GM12878 (cell line): ENCODE results near the gene CCDC78. TPM values are rescaled to one million over a fixed set of nuclear protein-coding genes. Genes with fewer than 3 reads are reported as not detected.

Source experiments
- ATAC-seq: fragments of 200-7000 bp; cut with Tn5 transposase; 3 replicates; pipeline ENCODE4 v1.9.1; 2020; ENCODE audit warnings: mild to moderate bottlenecking, moderate library complexity
- BruUV-seq: library from RNA; stranded (reverse); fragments of 400-500 nt; replicated peaks from 2 replicates; lab custom pipeline; 2021; lab: Mats Ljungman, UMichigan
- CTCF ChIA-PET: fragments of 300-600 bp; sonication (Branson Sonifier 250); formaldehyde crosslinking; extraction: SDS; loops from one replicate; lab custom pipeline; 2021; ENCODE audit warnings: inconsistent platforms; lab: Yijun Ruan, JAX
- POLR2A ChIA-PET: fragments of 350-600 bp; formaldehyde crosslinking; extraction: SDS; loops from one replicate; lab custom pipeline; 2021; ENCODE audit warnings: inconsistent platforms; lab: Charles Lee
- RAD21 ChIA-PET: fragments of 300-600 bp; sonication (Branson Sonifier 250); formaldehyde crosslinking; loops from one replicate; lab custom pipeline; 2023; ENCODE audit warnings: antibody characterized with exemption; ENCODE audit not compliant: unreplicated experiment; lab: Charles Lee
- SMC1A ChIA-PET: fragments of 300-600 bp; sonication (Branson Sonifier 250); formaldehyde crosslinking; loops from one replicate; lab custom pipeline; 2023; ENCODE audit not compliant: unreplicated experiment, uncharacterized antibody; lab: Charles Lee
- DNase-seq: peaks from one replicate; pipeline ENCODE4 v3.0.0-alpha.2; 2011; ENCODE audit warnings: low read depth, low spot score
- FAIRE-seq: peaks from 3 replicates; lab custom pipeline; 2011; peaks lifted over from hg19 to GRCh38; lab: Jason Lieb, UNC
- H2AFZ ChIP-seq: 2 replicates; pipeline ENCODE4 v1.6.0; 2011; ENCODE audit warnings: low read depth, low read length, control low read depth; ENCODE audit not compliant: control insufficient read depth
- H3K27ac ChIP-seq: 2 replicates; pipeline ENCODE4 v1.5.1; 2011; ENCODE audit warnings: control low read depth; ENCODE audit not compliant: control insufficient read depth, insufficient read depth
- H3K27me3 ChIP-seq, 2 experiments: replicated peaks in 1 of 2; 2 replicates each; pipeline versions ENCODE4 v1.6.0 to v1.6.1; 2011; ENCODE audit warnings: low read length in 1 of 2; ENCODE audit not compliant: control insufficient read depth in 2 of 2, insufficient read depth in 2 of 2
- H3K36me3 ChIP-seq, 2 experiments: 2 replicates each; pipeline ENCODE4 v1.5.1; 2011; ENCODE audit warnings: low read length in 1 of 2; ENCODE audit not compliant: control insufficient read depth in 2 of 2, insufficient read depth in 2 of 2
- H3K4me1 ChIP-seq: 2 replicates; pipeline ENCODE4 v1.6.1; 2011; ENCODE audit warnings: mild to moderate bottlenecking, low read length, moderate library complexity, mixed read lengths; ENCODE audit not compliant: control insufficient read depth, insufficient read depth
- H3K4me2 ChIP-seq: 2 replicates; pipeline ENCODE4 v1.6.0; 2011; ENCODE audit warnings: control low read depth; ENCODE audit not compliant: control insufficient read depth, insufficient read depth
- H3K4me3 ChIP-seq: fragments of 200-600 bp; sonication (generic); 2 replicates; pipeline ENCODE4 v1.5.1; 2016
- H3K79me2 ChIP-seq: 2 replicates; pipeline ENCODE4 v1.6.0; 2011; ENCODE audit warnings: low read length; ENCODE audit not compliant: control insufficient read depth, insufficient read depth
- H3K9ac ChIP-seq: 2 replicates; pipeline ENCODE4 v1.8.0; 2011; ENCODE audit warnings: low read length, control low read depth, mixed read lengths; ENCODE audit not compliant: control insufficient read depth, insufficient read depth
- H3K9me3 ChIP-seq: replicated peaks from 3 replicates; pipeline ENCODE4 v1.5.1; 2011; ENCODE audit warnings: mild to moderate bottlenecking, low read length; ENCODE audit not compliant: control insufficient read depth, insufficient read depth
- H4K20me1 ChIP-seq: 2 replicates; pipeline ENCODE4 v1.6.0; 2011; ENCODE audit not compliant: control insufficient read depth, insufficient read depth
- BACH1 ChIP-seq: fragments of 450-650 bp; IDR thresholded peaks from 2 replicates; pipeline ENCODE4 v1.6.1; 2017; ENCODE audit warnings: mild to moderate bottlenecking, borderline replicate concordance
- BHLHE40 ChIP-seq, 2 experiments: fragments of 450-650 bp in 1 of 2; IDR thresholded peaks; 2 replicates each; pipeline ENCODE4 v1.6.1; 2011 to 2017; ENCODE audit warnings: low read depth in 2 of 2, borderline replicate concordance in 1 of 2, improper control_type of control experiment in 1 of 2, low read length in 1 of 2, mild to moderate bottlenecking in 1 of 2
- CBX3 ChIP-seq: fragments of 200-600 bp; sonication (generic); IDR thresholded peaks from 2 replicates; pipeline ENCODE4 v1.6.1; 2016; ENCODE audit warnings: low read depth, borderline replicate concordance
- EED ChIP-seq: sonication (generic); IDR thresholded peaks from 2 replicates; pipeline ENCODE4 v1.6.1; 2016; ENCODE audit warnings: antibody characterized with exemption, low read depth
- ESRRA ChIP-seq: IDR thresholded peaks from 2 replicates; pipeline ENCODE4 v1.6.1; 2012; ENCODE audit warnings: mild to moderate bottlenecking, low read length, improper control_type of control experiment
- LARP7 ChIP-seq: fragments of 450-650 bp; IDR thresholded peaks from 2 replicates; pipeline ENCODE4 v1.6.1; 2017; ENCODE audit warnings: mild to moderate bottlenecking
- POU2F2 ChIP-seq: IDR thresholded peaks from 3 replicates; pipeline ENCODE4 v1.6.1; 2011; ENCODE audit warnings: low read depth, mild to moderate bottlenecking, low read length, borderline replicate concordance
- RAD21 ChIP-seq: IDR thresholded peaks from 2 replicates; pipeline ENCODE4 v1.6.1; 2011; ENCODE audit warnings: mild to moderate bottlenecking, low read depth, low read length, moderate library complexity; ENCODE audit not compliant: insufficient read depth
- SMC3 ChIP-seq: IDR thresholded peaks from 2 replicates; pipeline ENCODE4 v1.6.1; 2011; ENCODE audit warnings: low read length, improper control_type of control experiment, borderline replicate concordance
- SP1 ChIP-seq: IDR thresholded peaks from one replicate; pipeline ENCODE4 v1.6.1; 2011; ENCODE audit warnings: low read depth, low read length
- TCF3 ChIP-seq: IDR thresholded peaks from 2 replicates; pipeline ENCODE4 v1.6.1; 2012; ENCODE audit warnings: low read depth, mild to moderate bottlenecking, low read length, borderline replicate concordance; ENCODE audit not compliant: insufficient read depth
- YY1 ChIP-seq: IDR thresholded peaks from 2 replicates; pipeline ENCODE4 v1.6.1; 2011; ENCODE audit warnings: low read depth, mild to moderate bottlenecking, low read length
- WGBS: methylation state at CpG from one replicate; pipeline ENCODE4 v1.1.6; 2016; ENCODE audit warnings: low lambda C conversion rate; ENCODE audit not compliant: insufficient replicate concordance, insufficient coverage; ENCODE audit errors: missing lambda C conversion rate; 5-methylcytosine and 5-hydroxymethylcytosine counted together
- in situ Hi-C: fragments of 300-500 bp; cut with MboI; formaldehyde crosslinking; loops from 9 replicates; pipeline ENCODE4 v1.14.3; 2018; ENCODE audit warnings: mixed read lengths
- intact Hi-C: fragments of 100-400 bp; cut with micrococcal nuclease; formaldehyde crosslinking; loops from one replicate; pipeline ENCODE4 v1.14.2; 2022; ENCODE audit not compliant: unreplicated experiment
- polyA plus RNA-seq, 11 experiments: library from polyadenylated mRNA; depleted of rRNA in 4 of 11; unstranded in 6 of 11; stranded (reverse) in 5 of 11; fragments of >200 nt; fragmentation: Nextera tagmentation in 4 of 11; fragmentation: Illumina TruSeq in 1 of 11; extraction: Ambion mirVana in 4 of 11; extraction: Trizol in 1 of 11; gene quantifications; 1 replicate in 1 of 11; 2 replicates in 10 of 11; pipeline versions ENCODE4 v1.2.1 to v1.2.3, GENCODE V29; 2011 to 2016; ENCODE audit warnings: inconsistent platforms in 2 of 11, missing spikeins in 2 of 11, low read depth in 1 of 11
- total RNA-seq, 4 experiments: library from RNA; depleted of rRNA in 3 of 4; stranded (reverse); fragments of >200 nt in 3 of 4; fragmentation: Illumina TruSeq in 1 of 4; extraction: Trizol in 1 of 4; gene quantifications; 2 replicates each; pipeline versions ENCODE4 v1.2.1 to v1.2.3, GENCODE V29; 2013 to 2021
- TF ChIP-seq, protein P1 (sequence below), 3 experiments: IDR thresholded peaks in 2 of 3; conservative IDR thresholded peaks in 1 of 3; 2 replicates each; pipeline ENCODE4 v1.5.1; 2011; ENCODE audit warnings: low read depth in 3 of 3, low read length in 3 of 3, mild to moderate bottlenecking in 3 of 3, control low read depth in 2 of 3, moderate library complexity in 2 of 3, inconsistent platforms in 1 of 3, mixed read lengths in 1 of 3; ENCODE audit not compliant: control insufficient read depth in 2 of 3, insufficient read depth in 1 of 3; ENCODE audit errors: extremely low read depth in 1 of 3

The CCDC78 gene
- total and polyA plus RNA-seq, 10 of the 15 experiments (the other 5 are each of a cell fraction or from before 2014, with no cell fraction given) = 0.10 to 26.2 (median 5.4) TPM

- no peaks in the 10 kb centered on the region for H3K79me2 ChIP-seq
- ChIA-PET POLR2A (no interaction called here), SMC1A (interaction anchor here (0.7 to 2.1 kb wide), 7 partner anchors 9 to 392 kb away, joined by 3 to 12 read pairs (median 3); partner anchors contain the start of genes ANTKMT, CCDC78, CHTF18 and RPUSD1), RAD21 (interaction anchor here (0.6 to 1.5 kb wide), 7 partner anchors 13 to 1158 kb away, joined by 3 to 10 read pairs (median 3); partner anchors contain the start of genes CHTF18 and RPUSD1), CTCF (interaction anchor here (0.5 to 2.2 kb wide), 19 partner anchors 8 to 392 kb away, joined by 3 to 32 read pairs (median 4); partner anchors contain the start of genes CCDC78, CHTF18, CIAO3 and HAGHL)
- H3K27me3 ChIP-seq = no peaks in the 10 kb centered on the region; a peak in 2 of 4 replicates
- 0 out of 2 replicates have a peak, but pooled peaks cover 2% of the 10 kb centered on the region for H4K20me1 ChIP-seq
- peak; percentile 95 for FAIRE-seq
- peak; percentile 88 for ATAC-seq
- H3K27ac ChIP-seq = no peak overlapping the region
- DNase-seq = no peak
- no peak overlapping the region for H3K4me3 ChIP-seq
- no peak overlapping the region for H2AFZ ChIP-seq
- WGBS = 8% methylated on average over 25 of the region's 25 CpGs
- H3K4me1 ChIP-seq = no peaks in the 10 kb centered on the region
- H3K9ac ChIP-seq = no peak overlapping the region
- H3K9me3 ChIP-seq = no peaks in the 10 kb centered on the region
- intact Hi-C loops (loop anchor here (1.0 to 2.0 kb wide), 2 partner anchors 74 to 391 kb away; no protein-coding TSS in a partner anchor), in situ Hi-C loops (loop anchor here (5.0 kb wide), 1 partner anchor 76 kb away; the partner anchor contains the start of genes CHTF18 and RPUSD1)
- H3K36me3 ChIP-seq = no peaks in the 10 kb centered on the region
- H3K4me2 ChIP-seq = no peak overlapping the region
- TF ChIP-seq CBX3 (no peak), SMC3 (peak; percentile 99), EED (no peak), POU2F2 (peak; percentile 23; the same call in 1 of the 3 replicates), BHLHE40 (IDR thresholded peaks at IDR 0.05; ENCODE audit: borderline replicate concordance in 1 of 2, low read depth in 2 of 2, low read length in 1 of 2) (peak; percentile 31 to 56; a peak in 3 of 4 replicates), TCF3 (0 out of 2 replicates have a peak, but pooled peaks have one; percentile 22), SP1 (peak; percentile 10), YY1 (peak; percentile 80), ESRRA (no peak), LARP7 (peak; percentile 27; the same call in 1 of the 2 replicates), RAD21 (peak; percentile 89), BACH1 (peak; percentile 32; the same call in 1 of the 2 replicates)
- TF ChIP-seq, protein P1, sequence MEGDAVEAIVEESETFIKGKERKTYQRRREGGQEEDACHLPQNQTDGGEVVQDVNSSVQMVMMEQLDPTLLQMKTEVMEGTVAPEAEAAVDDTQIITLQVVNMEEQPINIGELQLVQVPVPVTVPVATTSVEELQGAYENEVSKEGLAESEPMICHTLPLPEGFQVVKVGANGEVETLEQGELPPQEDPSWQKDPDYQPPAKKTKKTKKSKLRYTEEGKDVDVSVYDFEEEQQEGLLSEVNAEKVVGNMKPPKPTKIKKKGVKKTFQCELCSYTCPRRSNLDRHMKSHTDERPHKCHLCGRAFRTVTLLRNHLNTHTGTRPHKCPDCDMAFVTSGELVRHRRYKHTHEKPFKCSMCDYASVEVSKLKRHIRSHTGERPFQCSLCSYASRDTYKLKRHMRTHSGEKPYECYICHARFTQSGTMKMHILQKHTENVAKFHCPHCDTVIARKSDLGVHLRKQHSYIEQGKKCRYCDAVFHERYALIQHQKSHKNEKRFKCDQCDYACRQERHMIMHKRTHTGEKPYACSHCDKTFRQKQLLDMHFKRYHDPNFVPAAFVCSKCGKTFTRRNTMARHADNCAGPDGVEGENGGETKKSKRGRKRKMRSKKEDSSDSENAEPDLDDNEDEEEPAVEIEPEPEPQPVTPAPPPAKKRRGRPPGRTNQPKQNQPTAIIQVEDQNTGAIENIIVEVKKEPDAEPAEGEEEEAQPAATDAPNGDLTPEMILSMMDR (IDR thresholded peaks at IDR 0.05 in 2 of 3, conservative IDR thresholded peaks at IDR 0.05 in 1 of 3; ENCODE audit: control insufficient read depth in 2 of 3, extremely low read depth in 1 of 3, insufficient read depth in 1 of 3, low read depth in 3 of 3, low read length in 3 of 3) = peak; percentile 79 to 98 (median 95)
- BruUV-seq = no TSS peak
These were observed 14.5 kb downstream of the CCDC78 start for GRCh38 chr16:711548-712320.
